ENCODE results near the gene IL1A.

GRCh38 chr2:112821142-112821541 is 36.8 kb upstream of the IL1A start:
- TF ChIP-seq CTCF (IDR thresholded peaks at IDR 0.05 in 2 of 3, conservative IDR thresholded peaks at IDR 0.05 in 1 of 3; ENCODE audit: borderline replicate concordance in 1 of 3, insufficient read depth in 1 of 3, low read depth in 2 of 3, low read length in 2 of 3) (no peak), JUND (IDR thresholded peaks at IDR 0.05) (no peak), SP1 (IDR thresholded peaks at IDR 0.05; ENCODE audit: low read depth) (no peak), EZH2phosphoT487 (IDR thresholded peaks at IDR 0.05; ENCODE audit: borderline replicate concordance) (no peak), EZH2 (IDR thresholded peaks at IDR 0.05) (no peak), SIN3A (IDR thresholded peaks at IDR 0.05; ENCODE audit: low read depth) (no peak), POLR2A (IDR thresholded peaks at IDR 0.05; ENCODE audit: borderline replicate concordance, extremely low read depth, insufficient read depth, insufficient read length) (no peak), POLR2AphosphoS5 (IDR thresholded peaks at IDR 0.05; ENCODE audit: low read depth, low read length) (no peak), RAD21 (IDR thresholded peaks at IDR 0.05; ENCODE audit: low read depth) (no peak), ZFX (IDR thresholded peaks at IDR 0.05) (no peak)
- TF ChIP-seq, protein P1, sequence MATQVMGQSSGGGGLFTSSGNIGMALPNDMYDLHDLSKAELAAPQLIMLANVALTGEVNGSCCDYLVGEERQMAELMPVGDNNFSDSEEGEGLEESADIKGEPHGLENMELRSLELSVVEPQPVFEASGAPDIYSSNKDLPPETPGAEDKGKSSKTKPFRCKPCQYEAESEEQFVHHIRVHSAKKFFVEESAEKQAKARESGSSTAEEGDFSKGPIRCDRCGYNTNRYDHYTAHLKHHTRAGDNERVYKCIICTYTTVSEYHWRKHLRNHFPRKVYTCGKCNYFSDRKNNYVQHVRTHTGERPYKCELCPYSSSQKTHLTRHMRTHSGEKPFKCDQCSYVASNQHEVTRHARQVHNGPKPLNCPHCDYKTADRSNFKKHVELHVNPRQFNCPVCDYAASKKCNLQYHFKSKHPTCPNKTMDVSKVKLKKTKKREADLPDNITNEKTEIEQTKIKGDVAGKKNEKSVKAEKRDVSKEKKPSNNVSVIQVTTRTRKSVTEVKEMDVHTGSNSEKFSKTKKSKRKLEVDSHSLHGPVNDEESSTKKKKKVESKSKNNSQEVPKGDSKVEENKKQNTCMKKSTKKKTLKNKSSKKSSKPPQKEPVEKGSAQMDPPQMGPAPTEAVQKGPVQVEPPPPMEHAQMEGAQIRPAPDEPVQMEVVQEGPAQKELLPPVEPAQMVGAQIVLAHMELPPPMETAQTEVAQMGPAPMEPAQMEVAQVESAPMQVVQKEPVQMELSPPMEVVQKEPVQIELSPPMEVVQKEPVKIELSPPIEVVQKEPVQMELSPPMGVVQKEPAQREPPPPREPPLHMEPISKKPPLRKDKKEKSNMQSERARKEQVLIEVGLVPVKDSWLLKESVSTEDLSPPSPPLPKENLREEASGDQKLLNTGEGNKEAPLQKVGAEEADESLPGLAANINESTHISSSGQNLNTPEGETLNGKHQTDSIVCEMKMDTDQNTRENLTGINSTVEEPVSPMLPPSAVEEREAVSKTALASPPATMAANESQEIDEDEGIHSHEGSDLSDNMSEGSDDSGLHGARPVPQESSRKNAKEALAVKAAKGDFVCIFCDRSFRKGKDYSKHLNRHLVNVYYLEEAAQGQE (IDR thresholded peaks at IDR 0.05; ENCODE audit: low read depth) = no peak
- TF ChIP-seq, protein P2, sequence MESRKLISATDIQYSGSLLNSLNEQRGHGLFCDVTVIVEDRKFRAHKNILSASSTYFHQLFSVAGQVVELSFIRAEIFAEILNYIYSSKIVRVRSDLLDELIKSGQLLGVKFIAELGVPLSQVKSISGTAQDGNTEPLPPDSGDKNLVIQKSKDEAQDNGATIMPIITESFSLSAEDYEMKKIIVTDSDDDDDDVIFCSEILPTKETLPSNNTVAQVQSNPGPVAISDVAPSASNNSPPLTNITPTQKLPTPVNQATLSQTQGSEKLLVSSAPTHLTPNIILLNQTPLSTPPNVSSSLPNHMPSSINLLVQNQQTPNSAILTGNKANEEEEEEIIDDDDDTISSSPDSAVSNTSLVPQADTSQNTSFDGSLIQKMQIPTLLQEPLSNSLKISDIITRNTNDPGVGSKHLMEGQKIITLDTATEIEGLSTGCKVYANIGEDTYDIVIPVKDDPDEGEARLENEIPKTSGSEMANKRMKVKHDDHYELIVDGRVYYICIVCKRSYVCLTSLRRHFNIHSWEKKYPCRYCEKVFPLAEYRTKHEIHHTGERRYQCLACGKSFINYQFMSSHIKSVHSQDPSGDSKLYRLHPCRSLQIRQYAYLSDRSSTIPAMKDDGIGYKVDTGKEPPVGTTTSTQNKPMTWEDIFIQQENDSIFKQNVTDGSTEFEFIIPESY (IDR thresholded peaks at IDR 0.05; ENCODE audit: extremely low read depth, insufficient replicate concordance, low read length) = no peak
- TF ChIP-seq, protein P3, sequence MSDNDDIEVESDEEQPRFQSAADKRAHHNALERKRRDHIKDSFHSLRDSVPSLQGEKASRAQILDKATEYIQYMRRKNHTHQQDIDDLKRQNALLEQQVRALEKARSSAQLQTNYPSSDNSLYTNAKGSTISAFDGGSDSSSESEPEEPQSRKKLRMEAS (IDR thresholded peaks at IDR 0.05) = no peak

All from HCT116 (cell line).